Islet of Langerhans (tissue), 1 donor: ENCODE measurements around the gene ZC3H7B.
A peak's percentile ranks its signal among the peaks of the same experiment; 100 is the strongest.
"Not testable (repeated sequence)": the region's sequence is repeated elsewhere in the genome, so short reads cannot be mapped to it uniquely, and the experiment has no call there.

Source experiments
- FAIRE-seq: peaks from one replicate; lab custom pipeline; 2011; peaks lifted over from hg19 to GRCh38; lab: Jason Lieb, UNC

Gene ZC3H7B

GRCh38 chr22:41301085-41302020 lies at the start of gene ZC3H7B:
ZC3H7B (plus strand) TSS chr22:41301525; CDS start chr22:41320661, 19,136 bp downstream.
- FAIRE-seq = no peak

- FAIRE-seq = no peak
These were observed 49.0 kb upstream of the ZC3H7B start for GRCh38 chr22:41252365-41252764.

GRCh38 chr22:41254230-41254629 lies 47.1 kb upstream of the ZC3H7B start:
- no peak for FAIRE-seq

- no peak for FAIRE-seq
These were observed 44.8 kb upstream of the ZC3H7B start for GRCh38 chr22:41256254-41257253.

GRCh38 chr22:41257696-41258095 lies 43.6 kb upstream of the ZC3H7B start:
- FAIRE-seq = no peak

GRCh38 chr22:41259756-41260155 lies 41.6 kb upstream of the ZC3H7B start:
- FAIRE-seq = not testable (repeated sequence)

- no peak for FAIRE-seq
These were observed 40.5 kb upstream of the ZC3H7B start for GRCh38 chr22:41260871-41261270.

- FAIRE-seq = no peak
These were observed 39.6 kb upstream of the ZC3H7B start for GRCh38 chr22:41261541-41262249.

- no peak for FAIRE-seq
These were observed 39.0 kb upstream of the ZC3H7B start for GRCh38 chr22:41262250-41262765.

GRCh38 chr22:41263704-41264103 lies 37.6 kb upstream of the ZC3H7B start:
- no peak for FAIRE-seq

- no peak for FAIRE-seq
These were observed 36.9 kb upstream of the ZC3H7B start for GRCh38 chr22:41264408-41264941.

- no peak for FAIRE-seq
These were observed 33.4 kb upstream of the ZC3H7B start for GRCh38 chr22:41267958-41268357.

- no peak for FAIRE-seq
These were observed 29.5 kb upstream of the ZC3H7B start for GRCh38 chr22:41271787-41272186.

- no peak for FAIRE-seq
These were observed 28.2 kb upstream of the ZC3H7B start for GRCh38 chr22:41273128-41273527.

- FAIRE-seq = no peak
These were observed 26.5 kb upstream of the ZC3H7B start for GRCh38 chr22:41274856-41275255.

GRCh38 chr22:41280065-41280464 lies 21.3 kb upstream of the ZC3H7B start:
- no peak for FAIRE-seq

- no peak for FAIRE-seq
These were observed 20.5 kb upstream of the ZC3H7B start for GRCh38 chr22:41280854-41281253.

GRCh38 chr22:41284465-41284864 lies 16.9 kb upstream of the ZC3H7B start:
- FAIRE-seq = no peak

GRCh38 chr22:41285441-41285819 lies 15.9 kb upstream of the ZC3H7B start:
- FAIRE-seq = no peak

- peak; percentile 72 for FAIRE-seq
These were observed 15.3 kb upstream of the ZC3H7B start, which contains the start of gene RANGAP1 for GRCh38 chr22:41285820-41286638. RANGAP1 (minus strand) TSS chr22:41286187; CDS start chr22:41281044, 5,143 bp downstream.
